PC-9 (cell line): ENCODE measurements around the gene SLC8A1. TPM values are rescaled to one million over a fixed set of nuclear protein-coding genes. Genes with fewer than 3 reads are reported as not detected.

Experiments
- BruUV-seq: library from RNA; stranded (reverse); fragments of 400-500 nt; replicated peaks from 2 replicates; lab custom pipeline; 2021; lab: Mats Ljungman, UMichigan
- CTCF ChIA-PET: fragments of 300-600 bp; sonication (Branson Sonifier 250); formaldehyde crosslinking; loops from one replicate; lab custom pipeline; 2022; ENCODE audit warnings: antibody characterized with exemption; lab: Charles Lee
- POLR2A ChIA-PET: fragments of 300-600 bp; sonication (Branson Sonifier 250); formaldehyde crosslinking; loops from one replicate; lab custom pipeline; 2022; ENCODE audit warnings: antibody characterized with exemption; ENCODE audit not compliant: unreplicated experiment; lab: Charles Lee
- DNase-seq, 2 experiments: peaks; one replicate each; pipeline versions ENCODE4 v3.0.0 to v3.0.0-alpha.2; 2015 to 2022; ENCODE audit warnings: mixed read lengths in 1 of 2
- H2AFZ ChIP-seq: fragments of 200-600 bp; sonication (generic); 2 replicates; pipeline ENCODE4 v1.8.1; 2017; ENCODE audit warnings: antibody characterized with exemption
- H3F3A ChIP-seq: fragments of 200-600 bp; sonication (generic); 2 replicates; pipeline ENCODE4 v1.8.1; 2017; ENCODE audit warnings: antibody characterized with exemption, mild to moderate bottlenecking, low read depth; ENCODE audit not compliant: insufficient read depth
- H3K27ac ChIP-seq: fragments of 200-600 bp; sonication (generic); 2 replicates; pipeline ENCODE4 v1.6.1; 2016; ENCODE audit warnings: mixed run types
- H3K27me3 ChIP-seq: fragments of 200-600 bp; sonication (generic); 2 replicates; pipeline ENCODE4 v1.6.1; 2016; ENCODE audit warnings: low read depth, mixed run types; ENCODE audit not compliant: insufficient read depth
- H3K36me3 ChIP-seq: fragments of 200-600 bp; sonication (generic); 2 replicates; pipeline ENCODE4 v1.6.1; 2016; ENCODE audit warnings: low read depth, mixed run types
- H3K4me1 ChIP-seq: fragments of 200-600 bp; sonication (generic); replicated peaks from 2 replicates; pipeline ENCODE4 v1.6.1; 2016; ENCODE audit warnings: mixed run types; ENCODE audit not compliant: insufficient read depth
- H3K4me2 ChIP-seq: fragments of 200-600 bp; sonication (generic); 2 replicates; pipeline ENCODE4 v1.6.1; 2017; ENCODE audit warnings: mixed run types
- H3K4me3 ChIP-seq: fragments of 200-600 bp; sonication (generic); 2 replicates; pipeline ENCODE4 v1.6.1; 2016; ENCODE audit warnings: mixed run types
- H3K79me2 ChIP-seq: fragments of 200-600 bp; sonication (generic); 2 replicates; pipeline ENCODE4 v1.6.1; 2017; ENCODE audit warnings: low read depth, mixed run types
- H3K9me2 ChIP-seq: fragments of 200-600 bp; sonication (generic); 2 replicates; pipeline ENCODE4 v1.8.1; 2017; ENCODE audit warnings: mild to moderate bottlenecking; ENCODE audit not compliant: insufficient read depth
- H3K9me3 ChIP-seq: fragments of 200-600 bp; sonication (generic); 2 replicates; pipeline ENCODE4 v1.8.1; 2016; ENCODE audit warnings: low read depth; ENCODE audit not compliant: insufficient read depth
- H4K20me1 ChIP-seq: fragments of 200-600 bp; sonication (generic); 2 replicates; pipeline ENCODE4 v1.8.1; 2017; ENCODE audit not compliant: insufficient read depth
- EZH2 ChIP-seq: fragments of 200-600 bp; sonication (generic); IDR thresholded peaks from 2 replicates; pipeline ENCODE4 v1.8.0; 2017; ENCODE audit warnings: antibody characterized with exemption, low read depth
- intact Hi-C: fragments of 100-400 bp; cut with micrococcal nuclease; formaldehyde crosslinking; loops from one replicate; pipeline ENCODE4 v1.10.0; 2022; ENCODE audit not compliant: unreplicated experiment
- total RNA-seq: library from RNA; stranded (reverse); gene quantifications from 2 replicates; pipeline ENCODE4 v1.2.3, GENCODE V29; 2021
- TF ChIP-seq, protein P1 (sequence below): fragments of 200-600 bp; sonication (generic); conservative IDR thresholded peaks from 2 replicates; pipeline ENCODE4 v1.6.1; 2017; ENCODE audit warnings: mixed run types, antibody characterized with exemption, mild to moderate bottlenecking, moderate library complexity

The SLC8A1 gene
- total RNA-seq, 1 experiment from 2014 or later = 13.5 TPM

DNA sequence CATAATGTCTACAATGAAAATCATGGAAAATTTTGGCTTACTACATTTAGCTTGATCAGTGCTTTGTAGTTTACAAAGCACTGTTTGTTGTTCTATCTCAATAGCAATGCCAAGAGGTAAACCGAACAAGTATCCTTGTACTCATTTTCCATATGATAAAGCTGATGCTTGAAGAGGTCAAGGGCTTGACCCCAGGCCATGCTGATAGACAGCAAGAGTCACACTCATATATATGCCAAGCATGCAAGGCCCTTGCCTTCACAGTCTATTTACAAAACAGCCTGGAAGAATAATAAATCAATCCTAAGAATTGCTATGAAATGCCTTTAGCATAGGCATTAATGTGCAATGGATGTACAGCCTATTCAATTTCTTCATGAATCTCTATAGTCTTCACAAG is 71.8 kb downstream of the SLC8A1 start:
- DNase-seq = no peak
- H3K27me3 ChIP-seq = no peaks in the 10 kb centered on the region
- H3K9me2 ChIP-seq = no peaks in the 10 kb centered on the region
- intact Hi-C loops = no loop called here
- no TSS peak for BruUV-seq
- H3K36me3 ChIP-seq = no peaks in the 10 kb centered on the region
- ChIA-PET POLR2A (no interaction called here), CTCF (no interaction called here)
- no peaks in the 10 kb centered on the region for H4K20me1 ChIP-seq
- no peak overlapping the region for H2AFZ ChIP-seq
- TF ChIP-seq, protein P1, sequence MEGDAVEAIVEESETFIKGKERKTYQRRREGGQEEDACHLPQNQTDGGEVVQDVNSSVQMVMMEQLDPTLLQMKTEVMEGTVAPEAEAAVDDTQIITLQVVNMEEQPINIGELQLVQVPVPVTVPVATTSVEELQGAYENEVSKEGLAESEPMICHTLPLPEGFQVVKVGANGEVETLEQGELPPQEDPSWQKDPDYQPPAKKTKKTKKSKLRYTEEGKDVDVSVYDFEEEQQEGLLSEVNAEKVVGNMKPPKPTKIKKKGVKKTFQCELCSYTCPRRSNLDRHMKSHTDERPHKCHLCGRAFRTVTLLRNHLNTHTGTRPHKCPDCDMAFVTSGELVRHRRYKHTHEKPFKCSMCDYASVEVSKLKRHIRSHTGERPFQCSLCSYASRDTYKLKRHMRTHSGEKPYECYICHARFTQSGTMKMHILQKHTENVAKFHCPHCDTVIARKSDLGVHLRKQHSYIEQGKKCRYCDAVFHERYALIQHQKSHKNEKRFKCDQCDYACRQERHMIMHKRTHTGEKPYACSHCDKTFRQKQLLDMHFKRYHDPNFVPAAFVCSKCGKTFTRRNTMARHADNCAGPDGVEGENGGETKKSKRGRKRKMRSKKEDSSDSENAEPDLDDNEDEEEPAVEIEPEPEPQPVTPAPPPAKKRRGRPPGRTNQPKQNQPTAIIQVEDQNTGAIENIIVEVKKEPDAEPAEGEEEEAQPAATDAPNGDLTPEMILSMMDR = no peak
- no peak for TF ChIP-seq EZH2
- no peak overlapping the region for H3K4me2 ChIP-seq
- no peaks in the 10 kb centered on the region for H3K79me2 ChIP-seq
- peaks cover 5% of the 10 kb centered on the region; the same call in 1 of the 2 replicates for H3F3A ChIP-seq
- no peak overlapping the region for H3K27ac ChIP-seq
- peaks cover 21% of the 10 kb centered on the region for H3K9me3 ChIP-seq
- no peak overlapping the region for H3K4me3 ChIP-seq
- peaks cover 12% of the 10 kb centered on the region for H3K4me1 ChIP-seq

DNA sequence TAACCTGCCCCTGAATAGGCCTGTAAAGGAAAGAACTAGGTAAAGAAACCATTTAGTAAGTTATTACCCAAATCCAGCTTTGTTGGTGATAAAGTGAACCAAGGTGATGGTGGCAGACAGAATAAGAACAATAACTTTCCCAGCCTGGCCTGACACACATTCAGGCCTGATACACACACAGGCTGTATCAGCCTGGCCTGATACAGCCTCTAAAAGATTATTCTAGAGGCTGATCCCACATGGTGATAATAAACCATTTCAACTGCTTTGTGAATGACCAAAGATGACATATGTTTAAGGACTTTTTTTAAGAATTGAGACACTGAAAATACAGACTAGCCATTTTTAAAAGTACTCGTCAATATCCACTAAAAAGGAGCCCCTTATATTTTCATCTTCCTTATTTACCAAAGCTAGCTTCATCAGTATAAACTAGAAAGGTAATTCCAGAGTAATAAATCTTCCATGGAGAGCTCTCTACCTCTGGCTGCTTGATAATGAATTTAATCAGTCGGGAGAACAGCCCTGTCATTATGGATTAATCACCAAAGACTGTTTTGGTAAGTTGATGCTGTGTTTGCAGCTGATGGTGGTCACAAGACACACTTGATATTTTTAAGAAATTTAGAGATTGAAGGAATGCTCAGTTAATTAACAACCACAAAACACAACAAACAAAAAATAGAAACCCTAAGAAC is 77.2 kb downstream of the SLC8A1 start:
- Histone ChIP-seq H3K36me3 (no peaks in the 10 kb centered on the region), H3K9me2 (no peaks in the 10 kb centered on the region), H2AFZ (no peak overlapping the region), H3K4me3 (no peak overlapping the region), H3K9me3 (no peaks in the 10 kb centered on the region), H4K20me1 (no peaks in the 10 kb centered on the region), H3K4me2 (no peak overlapping the region), H3K27me3 (no peaks in the 10 kb centered on the region), H3F3A (no peaks in the 10 kb centered on the region), H3K79me2 (no peaks in the 10 kb centered on the region), H3K27ac (no peak overlapping the region), H3K4me1 (no peaks in the 10 kb centered on the region)
- no peak for TF ChIP-seq EZH2
- TF ChIP-seq, protein P1 = no peak
- POLR2A ChIA-PET = no interaction called here
- intact Hi-C loops = no loop called here
- CTCF ChIA-PET = no interaction called here
- DNase-seq = no peak
- BruUV-seq = no TSS peak

- POLR2A ChIA-PET = no interaction called here
- intact Hi-C loops = no loop called here
- H3K4me3 ChIP-seq = no peak overlapping the region
- H3K4me2 ChIP-seq = no peak overlapping the region
- no peak for TF ChIP-seq EZH2
- no peak overlapping the region for H2AFZ ChIP-seq
- no peaks in the 10 kb centered on the region for H3K9me3 ChIP-seq
- H3K9me2 ChIP-seq = no peaks in the 10 kb centered on the region; the same call in 1 of the 2 replicates
- no peak for DNase-seq
- H3K4me1 ChIP-seq = no peaks in the 10 kb centered on the region
- H3K27ac ChIP-seq = no peak overlapping the region
- no peaks in the 10 kb centered on the region for H3K36me3 ChIP-seq
- no peaks in the 10 kb centered on the region for H3K79me2 ChIP-seq
- H4K20me1 ChIP-seq = no peaks in the 10 kb centered on the region
- H3K27me3 ChIP-seq = no peaks in the 10 kb centered on the region
- BruUV-seq = no TSS peak
- H3F3A ChIP-seq = no peaks in the 10 kb centered on the region
- CTCF ChIA-PET = no interaction called here
These were observed 78.8 kb downstream of the SLC8A1 start for GRCh38 chr2:40373111-40373510.
